Esophagus muscularis mucosa (tissue), 4 donors: Measurements from ENCODE around the gene BLM. TPM values are rescaled to one million over a fixed set of nuclear protein-coding genes. Genes with fewer than 3 reads are reported as not detected.

ENCODE experiments used
- DNase-seq: peaks from one replicate; pipeline ENCODE4 v3.0.0-alpha.2; 2017; ENCODE audit errors: extremely low spot score
- H3K27ac ChIP-seq, 4 donors: fragments of 200-600 bp; sonication (generic); replicated peaks in 1 of 4; 1 replicate in 3 of 4; 2 replicates in 1 of 4; pipeline ENCODE4 v1.5.1; 2016 to 2019; ENCODE audit warnings: mild to moderate bottlenecking in 1 of 4
- H3K27me3 ChIP-seq, 4 donors: fragments of 200-600 bp; sonication (generic); one replicate each; pipeline versions ENCODE4 v1.5.1 to v1.6.0; 2016 to 2019
- H3K36me3 ChIP-seq, 4 donors: fragments of 200-600 bp; sonication (generic); one replicate each; pipeline ENCODE4 v1.5.1; 2016 to 2019
- H3K4me1 ChIP-seq, 4 donors: fragments of 200-600 bp; sonication (generic); one replicate each; pipeline ENCODE4 v1.5.1; 2016 to 2019
- H3K4me3 ChIP-seq, 4 donors: fragments of 200-600 bp; sonication (generic); 1 replicate in 2 of 4; 2 replicates in 2 of 4; pipeline ENCODE4 v1.5.1; 2016 to 2019; ENCODE audit warnings: mild to moderate bottlenecking in 4 of 4, moderate library complexity in 1 of 4
- H3K9me3 ChIP-seq, 4 donors: fragments of 200-600 bp; sonication (generic); 1 replicate in 3 of 4; 2 replicates in 1 of 4; pipeline ENCODE4 v1.5.1; 2016 to 2019
- CTCF ChIP-seq, 3 experiments: fragments of 200-600 bp in 2 of 3; fragments of 450-650 bp in 1 of 3; sonication (generic) in 2 of 3; IDR thresholded peaks; one replicate each; pipeline ENCODE4 v1.5.1; 2017 to 2019; ENCODE audit warnings: antibody characterized with exemption in 3 of 3, mild to moderate bottlenecking in 2 of 3, moderate library complexity in 1 of 3
- EP300 ChIP-seq: sonication (generic); formaldehyde crosslinking; IDR thresholded peaks from one replicate; pipeline ENCODE4 v1.6.1; 2017; ENCODE audit warnings: antibody characterized with exemption
- POLR2A ChIP-seq: fragments of 450-650 bp; IDR thresholded peaks from one replicate; pipeline ENCODE4 v1.6.1; 2017; ENCODE audit warnings: antibody characterized with exemption, moderate library complexity, mild to moderate bottlenecking, low read depth
- POLR2AphosphoS5 ChIP-seq, 2 donors: sonication (generic); formaldehyde crosslinking; IDR thresholded peaks; one replicate each; pipeline ENCODE4 v1.6.1; 2017; ENCODE audit warnings: antibody characterized with exemption in 2 of 2
- WGBS: methylation state at CpG from one replicate; pipeline ENCODE4 v1.1.5; 2018; 5-methylcytosine and 5-hydroxymethylcytosine counted together
- intact Hi-C: fragments of 100-400 bp; cut with DNase I; formaldehyde crosslinking; loops from one replicate; pipeline ENCODE4 v1.15.1; 2023
- total RNA-seq, 4 donors: library from RNA; depleted of rRNA; stranded (reverse); fragments of >200 nt; gene quantifications; one replicate each; pipeline versions ENCODE4 v1.1.0 to v1.2.1, GENCODE V29; 2016

BLM gene
- total RNA-seq, 4 donors from 2014 or later = under 0.01 to 1.5 (median 0.73) TPM

- Histone ChIP-seq H3K4me3 (no peak overlapping the region), H3K36me3 (no peaks in the 10 kb centered on the region), H3K4me1 (peaks cover 4 to 8% (median 6%) of the 10 kb centered on the region in 4 donors), H3K27me3 (no peaks in the 10 kb centered on the region), H3K27ac (no peak overlapping the region), H3K9me3 (no peaks in the 10 kb centered on the region)
- DNase-seq = no peak
- no peak for TF ChIP-seq POLR2AphosphoS5 (IDR thresholded peaks at IDR 0.05)
- no peak for TF ChIP-seq EP300
- no peak for TF ChIP-seq CTCF (IDR thresholded peaks at IDR 0.05)
- no peak for TF ChIP-seq POLR2A
- WGBS = 73% methylated on average over 5 of the region's 5 CpGs
- intact Hi-C loops = no loop called here
These were observed 41.7 kb upstream of the BLM start for GRCh38 chr15:90675464-90675863.

- no peaks in the 10 kb centered on the region for H3K27me3 ChIP-seq
- H3K9me3 ChIP-seq = no peaks in the 10 kb centered on the region
- no peak overlapping the region for H3K27ac ChIP-seq
- DNase-seq = no peak
- WGBS = 91% methylated on average over 12 of the region's 12 CpGs
- intact Hi-C loops = no loop called here
- no peak overlapping the region for H3K4me3 ChIP-seq
- H3K4me1 ChIP-seq = peaks cover 9 to 16% (median 14%) of the 10 kb centered on the region in 4 donors
- no peaks in the 10 kb centered on the region for H3K36me3 ChIP-seq
- TF ChIP-seq POLR2A (no peak), EP300 (no peak), POLR2AphosphoS5 (IDR thresholded peaks at IDR 0.05) (no peak), CTCF (IDR thresholded peaks at IDR 0.05) (no peak)
These were observed 39.0 kb upstream of the BLM start for GRCh38 chr15:90677807-90678790.

DNA sequence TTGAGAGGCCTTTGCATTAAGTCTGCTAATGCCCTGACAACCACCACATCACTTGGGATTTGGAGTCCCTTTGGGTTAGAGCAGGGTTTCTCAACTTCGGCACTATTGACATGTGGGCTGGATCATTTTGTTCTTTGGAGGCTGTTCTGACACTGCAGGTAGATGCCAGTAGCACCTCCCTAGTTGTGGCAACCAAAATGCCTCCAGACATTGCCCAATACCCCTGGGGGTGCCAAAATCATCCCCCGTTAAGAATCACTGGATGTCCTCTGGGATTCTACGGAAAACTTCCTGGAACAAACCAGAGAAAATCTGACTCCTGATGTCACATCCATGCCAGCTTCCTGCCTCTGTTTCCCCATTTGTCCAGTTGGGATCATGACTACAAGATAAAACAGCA is 37.2 kb upstream of the BLM start:
- 76% methylated on average over 3 of the region's 3 CpGs for WGBS
- no peaks in the 10 kb centered on the region for H3K36me3 ChIP-seq
- peaks cover 9 to 16% (median 14%) of the 10 kb centered on the region in 4 donors for H3K4me1 ChIP-seq
- peak overlapping the region in 3 of 4 donors; percentile 43 to 71 (median 58) for H3K27ac ChIP-seq
- DNase-seq = no peak
- no peaks in the 10 kb centered on the region for H3K27me3 ChIP-seq
- H3K9me3 ChIP-seq = no peaks in the 10 kb centered on the region
- intact Hi-C loops = no loop called here
- TF ChIP-seq CTCF (IDR thresholded peaks at IDR 0.05) = no peak
- TF ChIP-seq EP300 = no peak
- no peak for TF ChIP-seq POLR2A
- no peak for TF ChIP-seq POLR2AphosphoS5 (IDR thresholded peaks at IDR 0.05)
- H3K4me3 ChIP-seq = no peak overlapping the region

GRCh38 chr15:90680371-90680935 is 36.7 kb upstream of the BLM start:
- no peaks in the 10 kb centered on the region for H3K36me3 ChIP-seq
- H3K4me1 ChIP-seq = peaks cover 9 to 16% (median 14%) of the 10 kb centered on the region in 4 donors
- peak overlapping the region; percentile 6 to 71 (median 50) for H3K27ac ChIP-seq
- no peak for DNase-seq
- intact Hi-C loops = no loop called here
- H3K27me3 ChIP-seq = no peaks in the 10 kb centered on the region
- no peaks in the 10 kb centered on the region for H3K9me3 ChIP-seq
- no peak for TF ChIP-seq EP300
- peak; percentile 7 to 35 for TF ChIP-seq POLR2AphosphoS5 (IDR thresholded peaks at IDR 0.05)
- 44% methylated on average over 6 of the region's 6 CpGs for WGBS
- H3K4me3 ChIP-seq = no peak overlapping the region

DNA sequence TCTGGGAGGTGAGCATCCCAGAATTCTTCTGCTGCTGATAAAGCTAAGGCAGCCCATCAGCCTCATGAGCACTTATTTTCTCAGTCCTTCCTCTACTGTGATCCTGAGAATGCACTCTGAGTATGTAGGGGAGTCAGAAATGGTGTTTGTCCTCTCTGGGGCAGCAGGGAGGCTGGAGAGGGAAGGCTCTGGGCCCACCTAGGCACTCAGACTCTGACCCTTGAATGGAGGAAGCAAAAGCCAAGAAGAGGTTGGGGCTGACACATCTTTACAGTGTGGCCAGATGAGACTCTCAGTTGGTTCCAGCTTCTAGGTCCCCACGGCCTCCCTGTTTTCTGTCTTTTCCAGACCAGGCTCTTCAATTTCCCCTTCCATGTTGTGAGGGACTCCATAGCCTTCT is 36.1 kb upstream of the BLM start:
- no peaks in the 10 kb centered on the region for H3K9me3 ChIP-seq
- peak overlapping the region; percentile 6 to 71 (median 44) for H3K27ac ChIP-seq
- H3K36me3 ChIP-seq = no peaks in the 10 kb centered on the region
- intact Hi-C loops = no loop called here
- H3K4me1 ChIP-seq = peaks cover 9 to 16% (median 14%) of the 10 kb centered on the region in 4 donors
- no peak overlapping the region for H3K4me3 ChIP-seq
- no peak for TF ChIP-seq EP300
- no peak for TF ChIP-seq POLR2A
- DNase-seq = no peak
- WGBS = 100% methylated on average over 1 of the region's 1 CpG
- H3K27me3 ChIP-seq = no peaks in the 10 kb centered on the region
